ENCODE measurements around the gene APPBP2.
A peak's percentile ranks its signal among the peaks of the same experiment; 100 is the strongest.
"Not testable (repeated sequence)": the region's sequence is repeated elsewhere in the genome, so short reads cannot be mapped to it uniquely, and the experiment has no call there.

APPBP2 gene

GRCh38 chr17:60559995-60560859 lies 34.2 kb upstream of the APPBP2 start:
- H3K4me3 ChIP-seq (ENCODE audit: control insufficient read depth, low read depth, low read length) = no peak overlapping the region
- TF ChIP-seq, protein P1, sequence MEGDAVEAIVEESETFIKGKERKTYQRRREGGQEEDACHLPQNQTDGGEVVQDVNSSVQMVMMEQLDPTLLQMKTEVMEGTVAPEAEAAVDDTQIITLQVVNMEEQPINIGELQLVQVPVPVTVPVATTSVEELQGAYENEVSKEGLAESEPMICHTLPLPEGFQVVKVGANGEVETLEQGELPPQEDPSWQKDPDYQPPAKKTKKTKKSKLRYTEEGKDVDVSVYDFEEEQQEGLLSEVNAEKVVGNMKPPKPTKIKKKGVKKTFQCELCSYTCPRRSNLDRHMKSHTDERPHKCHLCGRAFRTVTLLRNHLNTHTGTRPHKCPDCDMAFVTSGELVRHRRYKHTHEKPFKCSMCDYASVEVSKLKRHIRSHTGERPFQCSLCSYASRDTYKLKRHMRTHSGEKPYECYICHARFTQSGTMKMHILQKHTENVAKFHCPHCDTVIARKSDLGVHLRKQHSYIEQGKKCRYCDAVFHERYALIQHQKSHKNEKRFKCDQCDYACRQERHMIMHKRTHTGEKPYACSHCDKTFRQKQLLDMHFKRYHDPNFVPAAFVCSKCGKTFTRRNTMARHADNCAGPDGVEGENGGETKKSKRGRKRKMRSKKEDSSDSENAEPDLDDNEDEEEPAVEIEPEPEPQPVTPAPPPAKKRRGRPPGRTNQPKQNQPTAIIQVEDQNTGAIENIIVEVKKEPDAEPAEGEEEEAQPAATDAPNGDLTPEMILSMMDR (IDR thresholded peaks at IDR 0.05; ENCODE audit: control insufficient read depth, insufficient read depth, low read depth, low read length, missing control alignments) = no peak
- no peak for DNase-seq (ENCODE audit: low read depth)

GRCh38 chr17:60559659-60559994 lies 33.6 kb upstream of the APPBP2 start:
- H3K4me3 ChIP-seq (ENCODE audit: control insufficient read depth, low read depth, low read length) = no peak overlapping the region
- no peak for DNase-seq (ENCODE audit: low read depth)

DNA sequence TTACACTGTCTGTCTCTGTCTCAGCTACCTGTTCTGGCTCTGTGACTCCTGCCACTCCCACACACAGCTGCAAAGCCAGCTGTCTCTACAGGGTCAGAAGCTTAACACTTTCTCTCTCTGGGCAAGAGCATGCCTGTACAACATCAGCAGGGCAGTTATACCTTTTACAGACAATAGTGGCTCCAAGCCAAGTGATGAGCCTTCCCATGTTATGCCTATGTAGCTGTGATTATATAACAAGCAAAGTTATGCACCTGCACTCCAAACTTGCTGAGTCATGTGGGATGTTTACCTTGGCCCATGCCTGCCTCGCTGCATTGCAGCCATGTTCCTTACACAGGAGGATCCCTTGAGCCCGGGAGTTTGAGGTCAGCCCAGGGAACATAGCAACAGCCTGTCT lies 31.8 kb upstream of the APPBP2 start:
- H3K4me3 ChIP-seq (ENCODE audit: control insufficient read depth, low read depth, low read length) = no peak overlapping the region
- DNase-seq (ENCODE audit: low read depth) = no peak
- TF ChIP-seq, protein P1 (IDR thresholded peaks at IDR 0.05; ENCODE audit: control insufficient read depth, insufficient read depth, low read depth, low read length, missing control alignments) = no peak

More at GRCh38 chr17:60559659-60559994, 33.6 kb upstream of the APPBP2 start:
- TF ChIP-seq, protein P1 (IDR thresholded peaks at IDR 0.05; ENCODE audit: control insufficient read depth, insufficient read depth, low read depth, low read length, missing control alignments) = no peak

GRCh38 chr17:60555786-60556185 lies 29.7 kb upstream of the APPBP2 start:
- no peak for DNase-seq (ENCODE audit: low read depth)
- H3K4me3 ChIP-seq (ENCODE audit: control insufficient read depth, low read depth, low read length) = no peak overlapping the region

GRCh38 chr17:60554377-60554788 lies 28.3 kb upstream of the APPBP2 start:
- TF ChIP-seq, protein P1 (IDR thresholded peaks at IDR 0.05; ENCODE audit: control insufficient read depth, insufficient read depth, low read depth, low read length, missing control alignments) = no peak
- H3K4me3 ChIP-seq (ENCODE audit: control insufficient read depth, low read depth, low read length) = no peak overlapping the region
- DNase-seq (ENCODE audit: low read depth) = peak; percentile 87

More at GRCh38 chr17:60555786-60556185, 29.7 kb upstream of the APPBP2 start:
- TF ChIP-seq, protein P1 (IDR thresholded peaks at IDR 0.05; ENCODE audit: control insufficient read depth, insufficient read depth, low read depth, low read length, missing control alignments) = no peak

DNA sequence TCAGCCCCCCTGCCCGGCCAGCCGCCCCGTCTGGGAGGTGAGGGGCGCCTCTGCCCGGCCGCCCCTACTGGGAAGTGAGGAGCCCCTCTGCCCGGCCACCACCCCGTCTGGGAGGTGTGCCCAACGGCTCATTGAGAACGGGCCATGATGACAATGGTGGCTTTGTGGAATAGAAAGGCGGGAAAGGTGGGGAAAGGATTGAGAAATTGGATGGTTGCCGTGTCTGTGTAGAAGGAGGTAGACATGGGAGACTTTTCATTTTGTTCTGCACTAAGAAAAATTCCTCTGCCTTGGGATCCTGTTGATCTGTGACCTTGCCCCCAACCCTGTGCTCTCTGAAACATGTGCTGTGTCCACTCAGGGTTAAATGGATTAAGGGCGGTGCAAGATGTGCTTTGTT lies 26.2 kb upstream of the APPBP2 start:
- not testable (repeated sequence) for H3K4me3 ChIP-seq (ENCODE audit: control insufficient read depth, low read depth, low read length); DNase-seq (ENCODE audit: low read depth)

DNA sequence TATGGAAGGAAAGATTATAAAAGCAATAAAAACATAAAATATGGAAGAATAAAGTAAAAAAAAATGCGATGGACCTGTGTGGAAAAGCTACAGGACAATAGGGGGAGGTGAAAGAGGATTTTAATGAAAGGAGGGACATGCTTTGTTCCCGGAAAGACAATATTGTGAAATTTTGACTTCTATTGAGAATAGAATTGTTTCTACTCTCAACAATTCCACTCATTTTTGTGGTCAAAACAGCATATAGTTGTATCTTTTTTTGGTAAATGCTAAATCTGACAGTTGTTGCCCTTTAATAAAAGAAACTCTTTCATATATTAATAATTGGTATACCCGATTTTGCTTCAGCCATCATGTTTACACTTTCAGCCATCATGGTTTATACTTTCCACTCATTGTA lies 22.9 kb upstream of the APPBP2 start:
- TF ChIP-seq, protein P1 (IDR thresholded peaks at IDR 0.05; ENCODE audit: control insufficient read depth, insufficient read depth, low read depth, low read length, missing control alignments) = no peak
- DNase-seq (ENCODE audit: low read depth) = no peak
- no peak overlapping the region for H3K4me3 ChIP-seq (ENCODE audit: control insufficient read depth, low read depth, low read length)
